GM18909 (cell line): ENCODE results near the gene F5.

ENCODE experiments used
- ATAC-seq: cut with Tn5 transposase; IDR thresholded peaks from one replicate; pipeline ENCODE4 v1.9.1; 2021; ENCODE audit warnings: mild to moderate bottlenecking; ENCODE audit not compliant: unreplicated experiment, poor library complexity

The F5 gene

GRCh38 chr1:169586395-169587255 lies at the start of gene F5:
Gene F5, minus strand, starts transcription at chr1:169586481. Its CDS starts 95 bp downstream, at chr1:169586386.
- ATAC-seq: peak; percentile 98

DNA sequence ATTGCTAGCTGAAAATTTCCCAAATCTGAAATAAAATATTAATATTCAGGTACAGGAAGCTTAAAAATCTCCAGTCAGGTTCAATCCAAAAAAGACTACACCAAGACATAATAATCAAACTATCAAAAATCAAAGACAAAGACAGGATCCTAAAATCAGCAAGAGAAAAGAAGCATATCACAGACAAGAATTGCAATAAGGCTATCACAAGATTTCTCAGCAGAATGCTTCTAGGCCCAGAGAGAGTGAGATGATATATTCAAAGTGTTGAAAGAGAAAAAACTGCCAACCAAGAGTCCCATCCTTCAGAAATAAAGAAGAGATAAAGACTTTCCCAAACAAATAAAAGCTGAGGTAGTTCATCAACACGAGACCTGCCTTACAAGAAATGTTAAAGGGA lies 48.6 kb upstream of the F5 start:
- no peak for ATAC-seq

DNA sequence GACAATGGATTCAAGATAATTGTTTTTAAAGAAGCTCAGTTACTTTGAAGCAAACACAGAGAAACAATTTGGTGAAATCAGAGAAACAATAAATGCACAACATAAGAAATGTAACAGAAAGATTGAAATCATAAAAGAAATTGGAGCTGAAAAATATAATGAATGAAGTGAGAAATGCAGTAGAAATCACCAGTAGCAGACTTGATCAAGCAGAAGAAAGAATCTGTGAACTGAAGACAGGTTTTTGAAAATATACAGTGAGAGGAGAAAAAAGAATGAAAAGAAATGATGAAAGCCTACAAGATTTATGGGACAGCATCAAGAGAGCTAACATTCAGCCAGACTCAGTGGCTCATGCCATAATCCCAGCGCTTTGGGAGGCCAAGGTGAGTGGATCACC lies 47.9 kb upstream of the F5 start:
- no peak for ATAC-seq

DNA sequence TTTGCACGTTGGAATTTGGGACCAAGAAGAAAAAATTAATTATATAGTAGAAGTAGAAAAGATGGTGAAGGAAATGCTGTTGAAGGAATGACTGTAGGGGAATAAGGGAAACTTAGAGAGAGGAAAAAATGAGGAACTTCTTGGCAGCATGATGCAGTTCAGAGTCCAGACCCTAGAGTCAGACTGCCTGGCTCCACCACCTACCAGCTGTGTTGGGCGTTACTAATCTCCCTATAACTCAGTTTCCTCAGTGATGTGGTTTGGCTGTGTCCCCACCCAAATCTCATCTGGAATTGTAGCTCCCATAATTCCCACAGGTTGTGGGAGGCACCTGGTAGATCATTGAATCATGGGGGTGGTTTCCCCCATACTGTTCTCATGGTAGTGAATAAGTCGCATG lies 45.0 kb upstream of the F5 start:
- ATAC-seq: no peak

- ATAC-seq: no peak
Measured at GRCh38 chr1:169630006-169630405, 43.7 kb upstream of the F5 start, which contains the start of gene SELP. Gene SELP, minus strand, starts transcription at chr1:169630124. Its CDS starts 50 bp downstream, at chr1:169630074.

- ATAC-seq: no peak
Measured at GRCh38 chr1:169624912-169625311, 38.6 kb upstream of the F5 start.

DNA sequence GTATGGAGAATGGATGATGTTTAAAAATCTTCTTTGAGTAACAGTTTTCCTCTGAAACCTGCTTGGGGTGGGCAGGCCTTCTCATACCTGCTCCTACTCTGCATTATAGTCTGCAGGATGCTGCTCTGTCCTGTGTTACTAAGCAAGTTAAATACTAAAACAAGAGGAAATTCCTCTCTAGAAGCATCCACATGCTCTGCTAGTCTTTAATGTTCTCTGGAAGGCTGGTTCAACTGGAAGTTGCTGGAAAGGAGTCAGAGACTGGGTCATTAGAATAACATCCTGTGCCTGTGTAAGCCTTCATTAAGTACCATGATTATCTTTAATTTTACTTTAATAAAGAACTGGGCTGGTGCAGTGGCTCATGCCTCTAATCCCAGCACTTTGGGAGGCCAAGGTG lies 37.8 kb upstream of the F5 start:
- no peak for ATAC-seq

- no peak for ATAC-seq
Measured at GRCh38 chr1:169623132-169623926, 37.0 kb upstream of the F5 start.

DNA sequence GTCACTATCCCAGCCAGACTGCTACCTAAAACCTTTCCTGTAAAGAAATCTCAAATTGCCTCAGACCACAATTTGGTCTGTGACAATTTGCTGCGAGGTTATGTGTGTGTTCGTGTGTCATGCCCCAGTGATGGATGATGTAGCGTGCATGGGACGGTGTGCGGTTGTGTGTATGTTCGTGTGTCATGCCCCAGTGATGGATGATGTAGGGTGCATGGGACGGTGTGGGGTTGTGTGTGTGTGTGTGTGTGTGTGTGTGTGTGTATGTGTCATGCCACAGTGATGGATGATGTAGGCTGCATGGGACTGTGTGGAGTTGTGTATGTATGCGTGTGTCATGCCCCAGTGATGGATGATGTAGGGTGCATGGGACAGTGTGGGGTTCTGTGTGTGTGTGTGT lies 34.3 kb upstream of the F5 start:
- no peak for ATAC-seq

- no peak for ATAC-seq
Measured at GRCh38 chr1:169618367-169618766, 32.1 kb upstream of the F5 start.

- ATAC-seq: no peak
Measured at GRCh38 chr1:169615803-169616202, 29.5 kb upstream of the F5 start.

GRCh38 chr1:169610858-169611257 lies 24.6 kb upstream of the F5 start:
- no peak for ATAC-seq

DNA sequence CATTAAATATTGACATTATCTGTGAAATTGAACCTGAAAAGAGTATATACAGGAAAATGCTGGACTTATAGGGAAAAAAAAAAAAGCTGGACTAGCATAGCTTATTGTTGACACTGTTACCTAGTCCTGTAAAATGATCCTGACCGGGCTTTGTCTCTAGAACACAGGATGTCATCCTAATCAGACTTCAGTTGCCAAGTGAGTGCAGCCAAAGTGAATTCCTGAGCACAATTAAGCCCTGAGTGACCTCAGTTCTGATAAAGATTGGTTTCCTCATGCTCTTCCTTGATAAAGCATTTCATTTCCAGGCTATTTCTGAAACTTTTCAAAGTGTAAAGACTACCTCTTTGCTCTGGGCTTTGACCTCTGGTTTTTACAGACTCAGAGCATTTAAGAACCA lies 23.8 kb upstream of the F5 start:
- no peak for ATAC-seq

DNA sequence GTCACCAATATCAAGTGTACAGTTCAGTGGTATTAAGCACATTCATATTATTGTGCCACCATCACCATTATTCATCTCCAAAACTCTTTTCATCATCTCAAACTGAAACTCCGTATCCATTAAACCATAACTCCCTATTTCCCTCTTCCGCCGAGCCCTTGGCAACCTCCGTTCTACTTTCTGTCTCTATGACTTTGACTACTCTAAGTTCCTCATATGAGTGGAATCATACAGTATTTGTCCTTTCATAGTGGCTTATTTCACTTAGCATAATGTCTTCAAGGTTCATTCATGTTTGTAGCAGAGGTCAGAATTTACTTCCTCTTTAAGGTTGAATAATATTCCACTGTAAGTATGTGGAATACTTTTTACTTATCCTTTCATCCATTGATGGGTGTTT lies 21.9 kb upstream of the F5 start:
- ATAC-seq: no peak

- ATAC-seq: peak; percentile 78
Measured at GRCh38 chr1:169604781-169605560, 18.7 kb upstream of the F5 start.

GRCh38 chr1:169601096-169601881 lies 15.0 kb upstream of the F5 start:
- ATAC-seq: no peak

DNA sequence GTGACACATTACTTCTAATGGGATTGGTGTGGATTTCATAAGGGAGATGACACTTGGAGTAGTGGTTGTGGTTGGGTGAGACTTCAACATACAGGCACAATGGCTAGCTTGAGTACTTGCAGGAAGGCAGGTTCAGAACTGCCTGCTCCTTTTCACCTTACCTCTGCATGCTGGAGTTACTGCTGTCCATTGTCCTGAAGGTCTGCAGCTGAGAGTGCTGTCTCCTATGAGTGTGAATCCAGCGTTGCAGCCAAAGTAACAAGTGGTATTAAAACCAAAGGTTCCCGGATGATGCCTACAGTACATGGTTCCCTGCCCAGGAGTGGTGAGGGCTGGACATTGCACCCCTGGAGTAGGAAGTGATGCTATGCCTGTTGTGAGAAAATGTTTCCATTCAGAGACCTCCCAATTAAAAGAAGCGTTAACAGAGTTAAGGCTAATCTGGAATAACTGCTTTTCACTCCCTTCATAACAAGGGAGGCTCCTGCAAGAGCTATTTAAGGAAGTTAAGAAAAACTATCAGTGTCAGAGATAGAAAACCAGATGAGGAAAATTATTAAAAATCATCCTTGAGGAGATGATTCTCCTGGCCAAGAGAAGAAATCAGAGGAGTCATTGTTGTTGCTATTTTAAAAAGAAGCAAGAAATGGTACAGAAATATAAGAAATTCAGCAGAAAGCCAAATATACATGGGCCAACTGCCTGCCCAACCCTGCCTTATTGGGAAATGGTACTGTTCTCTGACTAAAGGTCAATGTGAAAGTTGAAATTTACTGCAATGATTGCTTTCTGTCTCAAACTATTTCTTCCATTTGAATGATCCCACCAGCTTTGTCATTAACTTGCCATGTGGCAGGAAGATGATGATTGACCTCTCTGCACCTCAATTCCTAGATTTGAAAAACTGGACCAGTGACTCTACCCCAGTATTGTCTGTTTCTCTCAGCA lies 9.8 kb upstream of the F5 start:
- no peak for ATAC-seq

DNA sequence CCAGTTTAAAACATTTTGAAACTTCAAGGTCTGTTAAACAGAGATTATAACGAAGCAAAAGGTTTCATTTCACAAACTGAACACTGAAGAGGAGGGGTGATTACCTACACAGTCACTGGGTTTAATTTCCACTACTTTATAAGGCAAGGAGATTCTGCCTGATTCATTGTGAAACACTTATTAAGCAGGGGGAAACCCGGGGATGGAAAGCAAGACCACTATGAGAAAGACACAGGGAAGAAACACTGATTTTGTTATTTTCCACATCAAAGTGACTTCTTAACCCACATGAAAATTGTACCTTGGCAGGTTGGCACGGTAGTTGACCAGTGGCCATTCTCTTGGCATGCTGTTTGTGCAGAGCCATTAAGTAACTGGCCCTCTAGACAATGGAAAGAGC lies 8.1 kb upstream of the F5 start:
- ATAC-seq: no peak

DNA sequence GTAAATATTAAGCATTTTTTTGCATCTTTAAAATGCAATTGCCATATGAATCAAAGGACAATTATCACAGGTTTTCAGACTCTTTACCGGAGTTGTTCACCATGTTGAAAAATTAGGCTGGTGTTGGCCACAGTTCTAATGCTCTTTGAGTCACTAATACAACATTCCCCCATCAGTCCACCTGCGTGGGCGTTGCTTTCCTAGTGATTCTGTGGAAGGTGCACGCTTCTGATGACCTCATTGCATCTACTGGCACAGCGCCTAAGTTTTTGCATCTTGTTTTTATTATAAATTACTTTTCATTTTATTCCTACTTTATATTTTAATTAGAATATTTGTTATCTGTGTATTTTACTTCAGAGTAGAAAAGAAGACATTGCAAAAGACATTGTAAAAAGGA lies 4.7 kb upstream of the F5 start:
- ATAC-seq: no peak
